Lung (tissue), 12 donors: ENCODE results near the gene GSTA1. TPM values are rescaled to one million over a fixed set of nuclear protein-coding genes. Genes with fewer than 3 reads are reported as not detected.

Experiments used
- ATAC-seq: fragments of 200-7000 bp; cut with Tn5 transposase; one replicate; pipeline ENCODE4 v1.9.1; 2020; ENCODE audit warnings: moderate number of reproducible peaks; ENCODE audit not compliant: insufficient read depth, low FRiP score
- DNase-seq, 3 donors: peaks; one replicate each; pipeline ENCODE4 v3.0.0-alpha.2; 2013 to 2017
- H3K27ac ChIP-seq, 2 donors: one replicate each; pipeline ENCODE4 v1.5.1; 2013; ENCODE audit warnings: mild to moderate bottlenecking in 2 of 2, moderate library complexity in 2 of 2, control low read depth in 1 of 2, inconsistent platforms in 1 of 2, low read depth in 1 of 2, low read length in 1 of 2
- H3K27me3 ChIP-seq, 3 donors: one replicate each; pipeline ENCODE4 v1.5.1; 2013; ENCODE audit warnings: low read length in 2 of 3; ENCODE audit not compliant: control insufficient read depth in 3 of 3, insufficient read depth in 3 of 3
- H3K36me3 ChIP-seq, 4 donors: one replicate each; pipeline ENCODE4 v1.5.1; 2013; ENCODE audit warnings: low read length in 4 of 4, mild to moderate bottlenecking in 1 of 4, moderate library complexity in 1 of 4; ENCODE audit not compliant: control insufficient read depth in 4 of 4, insufficient read depth in 4 of 4
- H3K4me1 ChIP-seq, 5 donors: one replicate each; pipeline ENCODE4 v1.5.1; 2013; ENCODE audit warnings: low read length in 5 of 5, mild to moderate bottlenecking in 2 of 5, moderate library complexity in 1 of 5; ENCODE audit not compliant: control insufficient read depth in 5 of 5, insufficient read depth in 5 of 5
- H3K4me3 ChIP-seq: one replicate; pipeline ENCODE4 v1.5.1; 2013; ENCODE audit warnings: mild to moderate bottlenecking, control low read depth, moderate library complexity
- H3K9ac ChIP-seq, 2 donors: one replicate each; pipeline ENCODE4 v1.5.1; 2013; ENCODE audit warnings: low read length in 2 of 2, control low read depth in 1 of 2; ENCODE audit not compliant: insufficient read depth in 1 of 2
- H3K9me3 ChIP-seq, 4 donors: one replicate each; pipeline ENCODE4 v1.5.1; 2013; ENCODE audit warnings: low read length in 3 of 4, mild to moderate bottlenecking in 1 of 4, moderate library complexity in 1 of 4; ENCODE audit not compliant: control insufficient read depth in 4 of 4, insufficient read depth in 3 of 4
- WGBS, 2 donors: extraction: QIAGEN DNeasy Blood & Tissue Kit; methylation state at CpG; one replicate each; pipeline ENCODE4 v1.1.7; 2013; 5-methylcytosine and 5-hydroxymethylcytosine counted together
- polyA plus RNA-seq, 2 donors: library from polyadenylated mRNA; stranded (reverse); fragments of 200-250 nt; gene quantifications; one replicate each; pipeline ENCODE4 v1.2.1, GENCODE V29; 2013
- total RNA-seq, 2 donors: library from RNA; depleted of rRNA in 1 of 2; stranded (reverse); fragments of >200 nt in 1 of 2; gene quantifications; one replicate each; pipeline ENCODE4 v1.2.1, GENCODE V29; 2014 to 2021
- TF ChIP-seq, protein P1 (sequence below): IDR thresholded peaks from 2 replicates; pipeline ENCODE4 v1.5.1; 2012; ENCODE audit warnings: mild to moderate bottlenecking; ENCODE audit errors: control extremely low read depth, extremely low read depth
- donor health status: control.
- donor health status: control.
- donor health status: Bipolar disorder and iron deficiency.
- donor health status: healthy.
- donor health status: DM: yes; HTN: yes; CAD: no.

GSTA1 gene
- total and polyA plus RNA-seq, 4 donors: 4.0 to 65.0 (median 29.0) TPM

DNA sequence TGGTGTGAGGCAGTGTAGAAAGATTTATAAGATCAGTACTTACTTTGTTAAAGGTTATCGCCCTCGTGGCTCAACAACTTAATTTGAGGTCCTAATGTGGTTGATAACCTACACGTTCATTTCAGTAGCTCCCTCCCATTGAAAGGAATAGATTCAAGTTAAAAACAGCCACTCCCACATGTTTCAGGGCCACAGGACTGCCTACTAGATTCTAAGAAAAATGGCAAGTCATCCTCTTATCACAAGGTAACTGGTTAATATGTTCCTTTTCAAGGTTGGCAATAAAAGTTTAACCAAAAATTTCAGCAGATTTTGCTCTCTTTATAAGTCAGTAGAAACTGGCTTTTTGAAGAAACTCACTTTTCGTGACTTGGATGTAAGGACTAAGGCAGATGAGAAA lies 57.4 kb downstream of the GSTA1 start:
- no peak for DNase-seq
- H3K27me3 ChIP-seq: no peaks in the 10 kb centered on the region
- H3K9me3 ChIP-seq: peaks cover 0 to 4% (median 0%) of the 10 kb centered on the region in 4 donors
- no peaks in the 10 kb centered on the region for H3K4me1 ChIP-seq
- no peak overlapping the region for H3K27ac ChIP-seq
- no peaks in the 10 kb centered on the region for H3K36me3 ChIP-seq
- TF ChIP-seq, protein P1, sequence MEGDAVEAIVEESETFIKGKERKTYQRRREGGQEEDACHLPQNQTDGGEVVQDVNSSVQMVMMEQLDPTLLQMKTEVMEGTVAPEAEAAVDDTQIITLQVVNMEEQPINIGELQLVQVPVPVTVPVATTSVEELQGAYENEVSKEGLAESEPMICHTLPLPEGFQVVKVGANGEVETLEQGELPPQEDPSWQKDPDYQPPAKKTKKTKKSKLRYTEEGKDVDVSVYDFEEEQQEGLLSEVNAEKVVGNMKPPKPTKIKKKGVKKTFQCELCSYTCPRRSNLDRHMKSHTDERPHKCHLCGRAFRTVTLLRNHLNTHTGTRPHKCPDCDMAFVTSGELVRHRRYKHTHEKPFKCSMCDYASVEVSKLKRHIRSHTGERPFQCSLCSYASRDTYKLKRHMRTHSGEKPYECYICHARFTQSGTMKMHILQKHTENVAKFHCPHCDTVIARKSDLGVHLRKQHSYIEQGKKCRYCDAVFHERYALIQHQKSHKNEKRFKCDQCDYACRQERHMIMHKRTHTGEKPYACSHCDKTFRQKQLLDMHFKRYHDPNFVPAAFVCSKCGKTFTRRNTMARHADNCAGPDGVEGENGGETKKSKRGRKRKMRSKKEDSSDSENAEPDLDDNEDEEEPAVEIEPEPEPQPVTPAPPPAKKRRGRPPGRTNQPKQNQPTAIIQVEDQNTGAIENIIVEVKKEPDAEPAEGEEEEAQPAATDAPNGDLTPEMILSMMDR: no peak
- WGBS, 2 donors: 72 to 85% methylated on average over 4 of the region's 4 CpGs
- no peak for ATAC-seq
- H3K4me3 ChIP-seq: no peak overlapping the region
- H3K9ac ChIP-seq: no peak overlapping the region

DNA sequence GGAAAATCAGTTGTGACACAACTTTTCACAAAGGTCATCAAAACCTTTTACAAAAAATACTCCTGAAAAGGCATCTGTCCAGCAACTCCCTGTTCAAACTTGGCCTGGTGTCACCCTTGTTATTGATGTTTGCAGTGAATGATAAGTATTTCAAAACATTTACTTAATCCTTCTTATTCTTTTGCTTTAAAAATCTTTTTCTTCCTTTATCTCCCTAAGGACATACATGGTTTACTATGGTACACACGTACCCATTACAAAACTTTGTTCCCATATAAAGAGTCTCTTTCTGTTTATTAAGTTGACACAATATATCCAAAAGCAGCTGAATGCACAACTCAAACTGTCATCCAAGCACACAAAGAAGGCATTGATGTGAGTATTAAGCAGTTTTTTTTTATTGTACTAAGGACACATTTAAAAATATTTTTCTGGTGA lies 57.8 kb downstream of the GSTA1 start:
- WGBS, 2 donors: 49 to 73% methylated on average over 1 of the region's 1 CpG
- no peaks in the 10 kb centered on the region for H3K27me3 ChIP-seq

DNA sequence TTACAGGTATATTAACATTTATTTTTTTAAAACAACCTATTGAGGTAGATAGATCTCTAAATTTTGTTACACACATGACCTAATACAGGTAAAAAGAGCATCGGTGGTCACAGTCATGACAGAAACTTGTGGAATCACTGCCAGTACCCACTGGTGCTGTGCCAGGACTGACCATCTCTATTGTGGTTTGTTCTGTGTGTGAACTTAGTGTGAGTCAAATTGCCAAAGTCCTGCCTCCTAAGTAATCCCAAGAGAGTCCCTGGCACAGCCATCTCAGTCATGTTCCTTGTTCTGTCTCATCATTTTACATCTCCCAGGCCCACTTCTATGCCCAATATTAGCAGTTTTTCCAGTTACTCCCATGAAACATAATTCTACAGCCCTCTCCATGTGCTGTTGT lies 61.7 kb downstream of the GSTA1 start:
- H3K9ac ChIP-seq: no peak overlapping the region
- H3K4me3 ChIP-seq: no peak overlapping the region
- no peaks in the 10 kb centered on the region for H3K4me1 ChIP-seq
- H3K9me3 ChIP-seq: peaks cover 0 to 7% (median 3%) of the 10 kb centered on the region in 4 donors
- no peaks in the 10 kb centered on the region for H3K36me3 ChIP-seq
- TF ChIP-seq, protein P1: no peak
- no peak overlapping the region for H3K27ac ChIP-seq
- 90 to 92% methylated on average over 1 of the region's 1 CpG for WGBS, 2 donors
- no peak for ATAC-seq
- no peak for DNase-seq
- no peaks in the 10 kb centered on the region for H3K27me3 ChIP-seq

More for the DNA sequence above, 57.8 kb downstream of the GSTA1 start:
- H3K36me3 ChIP-seq: no peaks in the 10 kb centered on the region
- TF ChIP-seq, protein P1: no peak
- peaks cover 0 to 4% (median 1%) of the 10 kb centered on the region in 4 donors for H3K9me3 ChIP-seq
- H3K4me3 ChIP-seq: no peak overlapping the region
- DNase-seq: no peak
- no peak overlapping the region for H3K9ac ChIP-seq
- ATAC-seq: no peak
- no peak overlapping the region for H3K27ac ChIP-seq
- no peaks in the 10 kb centered on the region for H3K4me1 ChIP-seq

Other genes starting within 250 kb of the GSTA1 start
- 10 to 100 TPM; 15.5 to 33.4 TPM for gene TRAM2, start 226.8 kb downstream of the GSTA1 start, total RNA-seq
- 10 to 100 TPM in 1 of 2 donors, 1 to 10 TPM in 1; 4.4 to 14.9 TPM for gene TRAM2, start 226.8 kb downstream of the GSTA1 start, polyA plus RNA-seq
- gene TMEM14A, start 132.7 kb downstream of the GSTA1 start, total RNA-seq: 10 to 100 TPM; 18.4 to 18.5 TPM
- 10 to 100 TPM; 14.0 to 16.7 TPM for gene TMEM14A, start 132.7 kb downstream of the GSTA1 start, polyA plus RNA-seq
- 1 to 10 TPM; 2.7 to 3.4 TPM for gene GSTA2, start 40.3 kb downstream of the GSTA1 start, total RNA-seq
- 1 to 10 TPM; 2.0 to 6.8 TPM for gene GSTA2, start 40.3 kb downstream of the GSTA1 start, polyA plus RNA-seq
- gene GSTA5, start 37.0 kb upstream of the GSTA1 start, total RNA-seq: not detected
- under 1 TPM; 0.09 to 0.22 TPM for gene GSTA5, start 37.0 kb upstream of the GSTA1 start, polyA plus RNA-seq
- 1 to 10 TPM; 3.0 to 5.8 TPM for gene GSTA3, start 105.9 kb upstream of the GSTA1 start, total RNA-seq
- 1 to 10 TPM; 1.1 to 1.7 TPM for gene GSTA3, start 105.9 kb upstream of the GSTA1 start, polyA plus RNA-seq
- gene GSTA4, start 191.5 kb upstream of the GSTA1 start, total RNA-seq: 100 to 1,000 TPM in 1 of 2 donors, 10 to 100 TPM in 1; 63.9 to 115 TPM
- gene GSTA4, start 191.5 kb upstream of the GSTA1 start, polyA plus RNA-seq: 100 to 1,000 TPM in 1 of 2 donors, 10 to 100 TPM in 1; 46.0 to 115 TPM